MM.1S (cell line): ENCODE measurements around the gene SEMA3G.

ENCODE experiments used
- DNase-seq: peaks from one replicate; pipeline ENCODE4 v3.0.0-alpha.2; 2015
- H2AFZ ChIP-seq: fragments of 300-600 bp; sonication (generic); 2 replicates; pipeline ENCODE4 v1.6.0; 2016; ENCODE audit warnings: antibody characterized with exemption, low read length
- H3F3A ChIP-seq: fragments of 300-600 bp; sonication (generic); 2 replicates; pipeline ENCODE4 v1.6.1; 2016; ENCODE audit warnings: mild to moderate bottlenecking, antibody characterized with exemption, low read length, moderate library complexity, mixed read lengths; ENCODE audit not compliant: insufficient read depth
- H3K27ac ChIP-seq: fragments of 300-600 bp; sonication (generic); 2 replicates; pipeline ENCODE4 v1.5.1; 2016; ENCODE audit warnings: mild to moderate bottlenecking, low read length
- H3K27me3 ChIP-seq: fragments of 300-600 bp; sonication (generic); replicated peaks from 2 replicates; pipeline ENCODE4 v1.6.0; 2016; ENCODE audit warnings: low read length; ENCODE audit not compliant: insufficient read depth
- H3K36me3 ChIP-seq: fragments of 300-600 bp; sonication (generic); replicated peaks from 2 replicates; pipeline ENCODE4 v1.6.1; 2016; ENCODE audit warnings: mild to moderate bottlenecking, low read length, mixed read lengths; ENCODE audit not compliant: insufficient read depth
- H3K4me1 ChIP-seq: fragments of 300-600 bp; sonication (generic); 2 replicates; pipeline ENCODE4 v1.6.1; 2016; ENCODE audit warnings: low read length, mixed read lengths
- H3K4me2 ChIP-seq: fragments of 300-600 bp; sonication (generic); 2 replicates; pipeline ENCODE4 v1.6.0; 2016; ENCODE audit warnings: low read depth, low read length
- H3K4me3 ChIP-seq: fragments of 300-600 bp; sonication (generic); 2 replicates; pipeline ENCODE4 v1.5.1; 2016; ENCODE audit warnings: low read length, mixed read lengths
- H3K79me2 ChIP-seq: fragments of 300-600 bp; sonication (generic); 2 replicates; pipeline ENCODE4 v1.6.1; 2016; ENCODE audit warnings: mixed run types, low read length, mixed read lengths
- H3K9ac ChIP-seq: fragments of 300-600 bp; sonication (generic); 2 replicates; pipeline ENCODE4 v1.6.1; 2016; ENCODE audit warnings: low read length, mixed read lengths
- H3K9me2 ChIP-seq: fragments of 300-600 bp; sonication (generic); replicated peaks from 2 replicates; pipeline ENCODE4 v1.6.1; 2016; ENCODE audit warnings: mild to moderate bottlenecking, low read length, mixed read lengths; ENCODE audit not compliant: insufficient read depth
- H3K9me3 ChIP-seq: fragments of 300-600 bp; sonication (generic); replicated peaks from 2 replicates; pipeline ENCODE4 v1.6.1; 2016; ENCODE audit warnings: mild to moderate bottlenecking, low read length, mixed read lengths; ENCODE audit not compliant: insufficient read depth
- H4K20me1 ChIP-seq: fragments of 300-600 bp; sonication (generic); 2 replicates; pipeline ENCODE4 v1.6.1; 2016; ENCODE audit warnings: mild to moderate bottlenecking, low read length, moderate library complexity, mixed read lengths; ENCODE audit not compliant: insufficient read depth
- EZH2 ChIP-seq: fragments of 300-600 bp; sonication (generic); optimal IDR thresholded peaks from 2 replicates; pipeline ENCODE3; 2017; ENCODE audit warnings: low read depth, mild to moderate bottlenecking, antibody characterized with exemption, low read length, mixed read lengths
- EZH2phosphoT487 ChIP-seq: fragments of 300-600 bp; sonication (generic); IDR thresholded peaks from 2 replicates; pipeline ENCODE4 v1.6.1; 2018; ENCODE audit warnings: antibody characterized with exemption, low read length
- TF ChIP-seq, protein P1 (sequence below): fragments of 300-600 bp; sonication (generic); IDR thresholded peaks from 2 replicates; pipeline ENCODE4 v1.5.1; 2016; ENCODE audit warnings: antibody characterized with exemption, low read length, mixed read lengths

The SEMA3G gene

DNA sequence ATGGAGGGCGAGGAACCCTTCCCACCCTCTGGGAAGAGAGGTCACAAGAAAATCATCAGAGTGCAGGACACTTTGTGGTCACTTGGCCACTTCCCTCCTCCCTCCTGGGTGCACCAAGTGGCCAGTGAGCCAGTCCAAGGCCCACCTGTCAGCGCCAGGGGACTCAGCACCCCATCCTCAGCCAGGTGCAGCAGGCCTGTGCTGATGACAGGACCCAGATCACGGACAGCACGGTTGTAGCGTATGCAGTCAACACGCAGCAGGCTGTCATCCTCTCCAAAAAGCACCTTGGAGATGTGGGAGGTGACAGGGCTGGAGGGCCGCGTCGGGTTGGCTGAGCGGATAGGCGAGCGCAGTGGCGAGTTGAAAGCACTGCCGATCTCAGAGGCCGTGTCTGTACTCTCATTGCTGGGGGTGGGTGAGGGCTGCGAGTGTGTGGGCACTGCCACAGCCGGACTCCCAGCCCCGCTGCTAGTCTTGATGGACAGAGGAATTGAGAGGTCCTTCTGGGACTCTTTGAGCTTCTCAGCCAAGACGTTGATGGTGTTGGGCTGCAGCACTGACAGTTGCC lies 41.5 kb downstream of the SEMA3G start:
- Histone ChIP-seq H3K9me2 (no peaks in the 10 kb centered on the region), H3K4me3 (no peak overlapping the region), H3K9ac (no peak overlapping the region), H3F3A (no peaks in the 10 kb centered on the region), H3K4me2 (no peak overlapping the region), H3K27ac (no peak overlapping the region), H2AFZ (no peak overlapping the region), H3K79me2 (peaks cover 19% of the 10 kb centered on the region), H3K4me1 (no peaks in the 10 kb centered on the region), H4K20me1 (no peaks in the 10 kb centered on the region), H3K36me3 (no peaks in the 10 kb centered on the region; the same call in 1 of the 2 replicates), H3K27me3 (no peaks in the 10 kb centered on the region), H3K9me3 (no peaks in the 10 kb centered on the region)
- no peak for DNase-seq
- no peak for TF ChIP-seq EZH2
- TF ChIP-seq EZH2phosphoT487 = no peak
- TF ChIP-seq, protein P1, sequence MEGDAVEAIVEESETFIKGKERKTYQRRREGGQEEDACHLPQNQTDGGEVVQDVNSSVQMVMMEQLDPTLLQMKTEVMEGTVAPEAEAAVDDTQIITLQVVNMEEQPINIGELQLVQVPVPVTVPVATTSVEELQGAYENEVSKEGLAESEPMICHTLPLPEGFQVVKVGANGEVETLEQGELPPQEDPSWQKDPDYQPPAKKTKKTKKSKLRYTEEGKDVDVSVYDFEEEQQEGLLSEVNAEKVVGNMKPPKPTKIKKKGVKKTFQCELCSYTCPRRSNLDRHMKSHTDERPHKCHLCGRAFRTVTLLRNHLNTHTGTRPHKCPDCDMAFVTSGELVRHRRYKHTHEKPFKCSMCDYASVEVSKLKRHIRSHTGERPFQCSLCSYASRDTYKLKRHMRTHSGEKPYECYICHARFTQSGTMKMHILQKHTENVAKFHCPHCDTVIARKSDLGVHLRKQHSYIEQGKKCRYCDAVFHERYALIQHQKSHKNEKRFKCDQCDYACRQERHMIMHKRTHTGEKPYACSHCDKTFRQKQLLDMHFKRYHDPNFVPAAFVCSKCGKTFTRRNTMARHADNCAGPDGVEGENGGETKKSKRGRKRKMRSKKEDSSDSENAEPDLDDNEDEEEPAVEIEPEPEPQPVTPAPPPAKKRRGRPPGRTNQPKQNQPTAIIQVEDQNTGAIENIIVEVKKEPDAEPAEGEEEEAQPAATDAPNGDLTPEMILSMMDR = no peak

DNA sequence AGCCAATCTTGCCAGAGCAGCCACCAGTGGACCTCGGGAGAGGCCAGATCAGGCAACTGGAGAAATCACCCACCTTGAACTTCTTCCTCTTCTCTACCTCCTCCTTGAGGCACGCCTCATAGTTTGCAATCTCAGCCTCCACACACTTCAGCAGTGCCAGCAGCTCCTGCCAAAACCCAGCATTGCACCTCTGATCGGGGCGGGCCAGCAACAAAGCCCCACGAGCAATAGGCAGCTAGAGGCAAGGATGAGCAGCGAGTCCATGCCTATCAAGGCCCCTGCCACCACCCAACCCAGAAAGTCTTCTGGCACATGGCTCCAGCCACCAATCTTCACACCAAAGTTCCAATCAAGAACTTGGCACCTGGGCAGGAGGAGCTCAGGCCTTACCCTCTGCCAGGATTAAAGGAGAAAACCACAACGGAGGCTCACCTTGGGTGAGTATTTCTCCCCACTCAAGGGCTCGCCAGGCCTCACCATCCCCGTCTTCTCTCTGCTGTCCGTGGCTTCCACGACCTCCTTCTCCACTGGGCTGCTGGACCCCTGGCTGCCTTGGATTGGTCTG lies 42.1 kb downstream of the SEMA3G start:
- no peak for DNase-seq
- TF ChIP-seq EZH2phosphoT487 (no peak), EZH2 (no peak)
- TF ChIP-seq, protein P1 = no peak
- Histone ChIP-seq H3K27ac (no peak overlapping the region), H3K9me3 (no peaks in the 10 kb centered on the region), H3K36me3 (no peaks in the 10 kb centered on the region; the same call in 1 of the 2 replicates), H3K9ac (no peak overlapping the region), H4K20me1 (no peaks in the 10 kb centered on the region), H2AFZ (no peak overlapping the region), H3K4me2 (no peak overlapping the region), H3K79me2 (peaks cover 13% of the 10 kb centered on the region), H3K27me3 (no peaks in the 10 kb centered on the region), H3K4me1 (no peaks in the 10 kb centered on the region), H3F3A (no peaks in the 10 kb centered on the region), H3K9me2 (no peaks in the 10 kb centered on the region), H3K4me3 (no peak overlapping the region)

DNA sequence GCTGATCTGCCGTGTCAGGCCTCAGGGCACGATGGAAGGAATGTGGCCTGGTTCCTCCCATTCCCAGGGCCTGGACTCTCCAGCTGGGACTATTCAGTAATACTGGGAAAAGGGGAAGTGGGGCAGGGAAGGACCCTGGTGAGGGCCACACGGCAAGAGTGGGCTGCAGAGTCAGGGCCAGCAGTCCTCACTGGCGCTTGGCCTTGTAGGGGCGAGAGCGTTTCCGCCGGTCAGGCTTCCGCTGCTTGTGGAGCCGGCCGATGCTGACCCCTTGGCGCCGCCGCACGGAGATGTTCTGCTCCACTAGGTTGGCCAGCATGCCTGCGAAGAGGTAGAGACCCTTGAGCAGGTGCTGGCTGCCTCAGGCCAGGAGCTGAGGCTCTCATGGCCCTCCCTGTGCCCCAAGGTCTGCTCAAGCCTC lies 42.8 kb downstream of the SEMA3G start:
- H3K27ac ChIP-seq = no peak overlapping the region
- H3K27me3 ChIP-seq = no peaks in the 10 kb centered on the region
- no peak overlapping the region for H2AFZ ChIP-seq
- H3K9me2 ChIP-seq = no peaks in the 10 kb centered on the region
- no peaks in the 10 kb centered on the region; the same call in 1 of the 2 replicates for H3K36me3 ChIP-seq
- no peaks in the 10 kb centered on the region for H3F3A ChIP-seq
- H3K79me2 ChIP-seq = peaks cover 6% of the 10 kb centered on the region
- H3K4me1 ChIP-seq = no peaks in the 10 kb centered on the region
- no peak overlapping the region for H3K4me3 ChIP-seq
- DNase-seq = no peak
- H3K4me2 ChIP-seq = no peak overlapping the region
- H3K9ac ChIP-seq = no peak overlapping the region
- no peaks in the 10 kb centered on the region for H3K9me3 ChIP-seq
- no peaks in the 10 kb centered on the region for H4K20me1 ChIP-seq
- TF ChIP-seq, protein P1 = no peak
- TF ChIP-seq EZH2phosphoT487 = no peak
- TF ChIP-seq EZH2 = no peak
